C4-2B (cell line): Measurements from ENCODE around the gene RPGRIP1.
"Not testable (repeated sequence)": the region's sequence is repeated elsewhere in the genome, so short reads cannot be mapped to it uniquely, and the experiment has no call there.

ENCODE experiments used
- H3K27ac ChIP-seq: fragments of 450-650 bp; 2 replicates; pipeline ENCODE4 v1.5.1; 2017
- ZFX ChIP-seq: fragments of 450-650 bp; IDR thresholded peaks from 2 replicates; pipeline ENCODE4 v1.6.1; 2017
- TF ChIP-seq, protein P1 (sequence below): fragments of 450-650 bp; conservative IDR thresholded peaks from 2 replicates; pipeline ENCODE4 v1.5.1; 2017; ENCODE audit warnings: mild to moderate bottlenecking

Gene RPGRIP1

DNA sequence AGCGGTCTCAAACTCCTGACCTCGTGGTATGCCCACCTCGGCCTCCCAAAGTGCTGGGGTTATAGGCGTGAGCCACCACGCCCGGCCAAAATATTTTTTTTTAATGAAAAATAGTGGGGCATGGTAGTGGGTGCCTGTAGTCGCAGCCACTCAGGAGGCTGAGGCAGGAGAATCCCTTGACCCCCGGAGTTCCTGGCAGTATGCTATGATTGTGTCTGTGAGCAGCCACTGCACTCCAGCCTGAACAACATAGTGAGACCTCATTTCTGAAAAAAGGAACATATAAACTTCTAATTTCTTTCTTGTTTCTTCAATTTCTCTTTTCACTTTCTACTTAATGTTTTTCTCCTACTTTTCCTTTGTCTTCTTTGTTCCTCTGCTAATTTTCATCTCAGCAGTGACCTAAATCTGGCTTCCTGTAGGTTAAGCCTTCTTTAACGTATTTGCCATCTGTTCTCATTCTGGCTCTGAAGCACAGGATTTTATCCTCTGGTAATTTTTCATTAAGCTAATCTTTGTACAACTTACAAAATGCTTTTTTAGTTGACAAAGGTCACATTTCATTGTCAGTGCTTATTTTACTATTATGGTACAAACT, 4.5 kb upstream of the RPGRIP1 start:
- TF ChIP-seq, protein P1, sequence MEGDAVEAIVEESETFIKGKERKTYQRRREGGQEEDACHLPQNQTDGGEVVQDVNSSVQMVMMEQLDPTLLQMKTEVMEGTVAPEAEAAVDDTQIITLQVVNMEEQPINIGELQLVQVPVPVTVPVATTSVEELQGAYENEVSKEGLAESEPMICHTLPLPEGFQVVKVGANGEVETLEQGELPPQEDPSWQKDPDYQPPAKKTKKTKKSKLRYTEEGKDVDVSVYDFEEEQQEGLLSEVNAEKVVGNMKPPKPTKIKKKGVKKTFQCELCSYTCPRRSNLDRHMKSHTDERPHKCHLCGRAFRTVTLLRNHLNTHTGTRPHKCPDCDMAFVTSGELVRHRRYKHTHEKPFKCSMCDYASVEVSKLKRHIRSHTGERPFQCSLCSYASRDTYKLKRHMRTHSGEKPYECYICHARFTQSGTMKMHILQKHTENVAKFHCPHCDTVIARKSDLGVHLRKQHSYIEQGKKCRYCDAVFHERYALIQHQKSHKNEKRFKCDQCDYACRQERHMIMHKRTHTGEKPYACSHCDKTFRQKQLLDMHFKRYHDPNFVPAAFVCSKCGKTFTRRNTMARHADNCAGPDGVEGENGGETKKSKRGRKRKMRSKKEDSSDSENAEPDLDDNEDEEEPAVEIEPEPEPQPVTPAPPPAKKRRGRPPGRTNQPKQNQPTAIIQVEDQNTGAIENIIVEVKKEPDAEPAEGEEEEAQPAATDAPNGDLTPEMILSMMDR: no peak
- no peak for TF ChIP-seq ZFX
- no peak overlapping the region for H3K27ac ChIP-seq

DNA sequence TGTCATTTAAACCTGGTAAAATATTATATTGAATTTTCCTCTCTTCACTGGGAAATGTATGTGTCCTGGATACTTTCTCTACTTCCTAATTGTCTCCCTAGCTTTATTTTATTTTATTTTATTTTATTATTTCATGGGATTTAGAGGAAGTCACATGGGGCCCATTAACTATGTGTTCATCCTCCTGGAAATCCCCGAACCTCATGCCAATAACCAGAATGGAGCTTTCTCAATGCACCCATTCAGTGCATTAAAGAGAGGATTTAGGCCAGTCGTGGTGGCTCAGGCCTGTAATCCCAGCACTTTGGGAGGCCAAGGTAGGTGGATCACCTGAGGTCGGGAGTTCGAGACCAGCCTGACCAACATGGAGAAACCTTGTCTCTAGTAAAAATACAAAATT, 1.3 kb upstream of the RPGRIP1 start:
- TF ChIP-seq, protein P1: no peak
- TF ChIP-seq ZFX: no peak
- H3K27ac ChIP-seq: no peak overlapping the region

DNA sequence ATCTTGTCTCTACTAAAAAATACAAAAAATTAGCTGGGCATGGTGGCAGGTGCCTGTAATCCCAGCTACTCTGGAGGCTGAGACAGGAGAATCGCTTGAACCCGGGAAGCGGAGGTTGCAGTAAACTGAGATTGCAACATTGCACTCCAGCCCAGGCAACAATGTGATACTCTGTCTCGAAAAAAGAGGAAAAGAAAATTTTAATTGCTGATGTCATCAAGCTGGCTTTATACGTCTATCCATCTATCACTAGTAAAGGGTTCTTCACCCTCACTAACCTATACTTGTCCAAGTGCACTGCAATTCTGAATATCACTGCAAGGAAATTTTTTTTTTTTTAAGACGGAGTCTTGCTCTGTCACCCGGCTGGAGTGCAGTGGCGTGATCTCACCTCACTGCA, 2.0 kb downstream of the RPGRIP1 start:
- not testable (repeated sequence) for H3K27ac ChIP-seq

DNA sequence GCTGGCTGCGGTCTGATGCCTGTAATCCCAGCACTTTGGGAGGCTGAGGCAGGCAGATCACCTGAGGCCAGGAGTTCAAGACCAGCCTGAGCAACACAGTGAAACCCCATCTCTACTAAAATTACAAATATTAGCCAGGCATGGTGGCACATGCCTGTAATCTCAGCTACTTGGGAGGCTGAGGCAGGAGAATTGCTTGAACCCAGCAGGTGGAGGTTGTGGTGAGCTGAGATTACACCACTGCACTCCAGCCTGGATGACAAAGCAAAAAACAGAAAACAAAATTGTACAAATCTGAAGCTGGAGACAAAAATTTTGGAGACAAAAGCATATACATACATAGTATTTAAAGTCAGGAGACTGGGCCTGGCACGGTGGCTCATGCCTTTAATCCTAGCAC, 6.6 kb downstream of the RPGRIP1 start:
- not testable (repeated sequence) for H3K27ac ChIP-seq

DNA sequence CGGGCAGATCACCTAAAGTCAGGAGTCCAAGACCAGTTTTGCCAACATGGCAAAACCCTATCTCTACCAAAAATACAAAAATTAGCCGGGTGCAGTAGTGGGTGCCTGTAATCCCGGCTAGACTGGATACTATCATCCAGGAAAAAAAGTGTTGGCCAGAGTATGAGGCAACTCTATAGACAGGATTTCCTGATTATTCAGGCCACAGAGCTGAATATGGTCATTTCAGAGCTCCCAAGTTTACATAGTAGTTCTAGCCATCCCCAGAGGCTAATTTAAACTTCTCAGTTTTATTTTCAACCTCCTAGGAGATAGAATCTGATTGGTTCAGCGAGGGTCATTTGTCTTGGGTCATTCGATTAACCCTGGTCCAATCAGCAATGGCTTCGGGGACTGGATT, 7.3 kb downstream of the RPGRIP1 start:
- TF ChIP-seq, protein P1: no peak
- TF ChIP-seq ZFX: no peak
- H3K27ac ChIP-seq: no peak overlapping the region

DNA sequence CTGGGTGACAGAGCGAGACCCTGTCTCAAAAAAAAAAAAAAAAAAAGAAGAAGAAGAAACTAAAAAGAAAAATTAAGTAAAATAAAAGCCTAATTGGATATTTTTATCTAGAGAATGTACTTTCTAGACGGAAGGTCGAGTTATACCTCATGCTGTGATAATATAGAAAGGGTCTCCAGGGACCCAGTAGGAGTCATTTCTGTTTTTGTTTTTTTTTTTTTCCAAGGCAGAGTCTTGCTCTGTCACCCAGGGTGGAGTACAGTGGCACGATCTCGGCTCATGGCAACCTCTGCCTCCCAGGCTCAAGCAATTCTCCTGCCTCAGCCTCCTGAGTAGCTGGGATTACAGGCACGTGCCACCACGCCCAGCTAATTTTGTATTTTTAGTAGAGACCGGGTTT, 14.1 kb downstream of the RPGRIP1 start:
- not testable (repeated sequence) for H3K27ac ChIP-seq

DNA sequence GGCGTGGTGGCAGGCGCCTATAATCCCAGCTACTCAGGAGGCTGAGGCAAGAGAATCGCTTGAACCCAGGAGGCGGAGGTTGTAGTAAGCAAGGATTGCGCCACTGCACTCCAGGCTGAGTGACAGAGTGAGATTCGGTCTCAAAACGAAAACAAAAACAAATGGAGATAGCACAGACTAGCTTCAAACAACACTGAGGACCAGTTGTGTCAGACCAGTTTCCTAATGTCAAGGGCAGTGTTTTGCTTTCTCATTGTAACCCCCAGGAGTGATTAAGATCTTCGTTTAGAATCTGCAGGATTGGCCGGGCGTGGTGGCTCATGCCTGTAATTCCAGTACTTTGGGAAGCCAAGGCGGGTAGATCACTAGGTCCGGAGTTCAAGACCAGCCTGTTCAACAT, 18.5 kb downstream of the RPGRIP1 start:
- TF ChIP-seq, protein P1: no peak
- TF ChIP-seq ZFX: no peak

DNA sequence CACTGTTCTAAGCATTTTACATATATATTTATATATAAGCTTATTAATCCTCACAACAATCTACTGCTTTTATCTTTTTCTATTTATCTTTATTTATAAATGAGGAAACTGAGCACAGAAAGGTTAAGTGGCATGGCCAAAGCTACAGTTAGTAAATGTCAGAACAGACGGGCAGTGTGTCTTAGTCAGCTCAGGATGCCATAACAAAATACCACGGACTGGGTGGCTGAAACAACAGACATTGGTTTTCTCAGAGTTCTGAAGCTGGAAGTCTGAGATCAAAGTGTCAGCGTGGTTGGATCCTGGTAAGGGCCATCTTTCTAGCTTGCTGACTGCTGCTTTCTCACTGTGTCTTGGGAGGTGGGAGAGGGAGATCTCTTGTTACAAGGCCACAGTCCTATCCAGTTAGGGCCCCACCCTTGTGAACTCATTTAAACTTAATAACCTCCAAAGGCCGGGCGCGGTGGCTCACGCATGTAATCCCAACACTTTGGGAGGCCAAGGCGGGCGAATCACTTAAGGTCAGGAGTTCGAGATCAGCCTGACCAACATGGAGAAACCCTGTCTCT, 19.8 kb downstream of the RPGRIP1 start:
- H3K27ac ChIP-seq: no peak overlapping the region
- TF ChIP-seq ZFX: no peak
- TF ChIP-seq, protein P1: no peak

More for the DNA sequence above, 18.5 kb downstream of the RPGRIP1 start:
- H3K27ac ChIP-seq: no peak overlapping the region

DNA sequence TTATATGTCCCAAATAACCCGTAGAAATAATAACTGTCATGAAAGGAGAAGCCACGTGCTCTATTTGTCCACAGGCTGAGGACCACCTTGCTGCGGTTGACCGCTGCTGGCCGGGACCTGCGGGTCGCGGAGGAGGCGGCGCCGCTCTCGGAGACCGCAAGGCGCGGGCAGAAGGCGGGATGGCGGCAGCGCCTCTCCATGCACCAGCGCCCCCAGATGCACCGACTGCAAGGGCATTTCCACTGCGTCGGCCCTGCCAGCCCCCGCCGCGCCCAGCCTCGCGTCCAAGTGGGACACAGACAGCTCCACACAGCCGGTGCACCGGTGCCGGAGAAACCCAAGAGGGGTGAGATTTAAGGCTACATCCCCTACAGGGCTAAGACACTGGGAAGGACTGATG, 21.0 kb downstream of the RPGRIP1 start:
- TF ChIP-seq ZFX: no peak
- TF ChIP-seq, protein P1: no peak

More for the DNA sequence above, 21.0 kb downstream of the RPGRIP1 start:
- no peak overlapping the region for H3K27ac ChIP-seq
